Measurements from ENCODE around the gene DDX3X.

DDX3X gene

DNA sequence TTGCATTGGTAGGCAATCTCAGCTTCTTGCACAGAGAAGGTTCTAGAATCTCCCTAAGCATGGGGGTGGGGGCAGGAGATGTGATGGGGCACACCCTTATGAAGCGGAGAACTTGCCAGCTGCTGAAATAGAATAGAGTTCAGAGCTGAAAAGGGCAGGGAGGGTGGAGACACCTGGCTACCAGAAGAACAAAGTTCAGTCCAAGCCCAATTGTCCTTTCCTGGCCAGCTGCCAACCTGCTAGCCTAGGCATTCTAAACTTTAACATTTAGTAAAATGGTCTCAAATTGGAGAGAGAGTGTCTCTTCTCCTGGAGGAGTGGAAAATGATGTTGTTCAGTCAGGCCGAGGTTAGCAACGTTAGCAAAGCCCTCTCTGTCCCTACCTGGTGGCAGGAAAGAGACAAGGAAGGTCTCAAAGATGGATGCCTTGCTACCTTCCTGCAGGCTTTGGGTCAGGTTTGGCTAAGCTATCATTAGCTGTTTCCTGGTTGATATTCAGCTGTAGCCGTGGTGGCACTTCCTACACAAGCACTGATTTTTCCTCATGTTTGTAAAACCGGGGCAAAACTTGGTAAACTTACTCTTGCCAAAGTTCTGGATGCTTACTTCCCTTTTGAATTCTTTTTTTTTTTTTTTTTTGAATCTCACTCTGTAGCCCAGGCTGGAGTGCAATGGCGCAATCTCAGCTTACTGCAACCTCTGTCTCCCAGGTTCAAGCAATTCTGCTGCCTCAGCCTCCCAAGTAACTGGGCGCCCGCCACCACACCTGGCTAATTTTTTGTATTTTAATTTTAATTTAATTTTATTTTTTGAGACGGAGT is 78.5 kb downstream of the DDX3X start:
- DNase-seq (ENCODE audit: low read depth in 2 of 2): no peak
